OCI-M2 (cell line): ENCODE data around the gene NPHS1.
A peak's percentile ranks its signal among the peaks of the same experiment; 100 is the strongest.
"Not testable (repeated sequence)": the region's sequence is repeated elsewhere in the genome, so short reads cannot be mapped to it uniquely, and the experiment has no call there.

Experiments used
- DNase-seq: peaks from one replicate; lab custom pipeline; 2025; ENCODE audit not compliant: unreplicated experiment; lab: John Stamatoyannopoulos, UW

NPHS1 gene

DNA sequence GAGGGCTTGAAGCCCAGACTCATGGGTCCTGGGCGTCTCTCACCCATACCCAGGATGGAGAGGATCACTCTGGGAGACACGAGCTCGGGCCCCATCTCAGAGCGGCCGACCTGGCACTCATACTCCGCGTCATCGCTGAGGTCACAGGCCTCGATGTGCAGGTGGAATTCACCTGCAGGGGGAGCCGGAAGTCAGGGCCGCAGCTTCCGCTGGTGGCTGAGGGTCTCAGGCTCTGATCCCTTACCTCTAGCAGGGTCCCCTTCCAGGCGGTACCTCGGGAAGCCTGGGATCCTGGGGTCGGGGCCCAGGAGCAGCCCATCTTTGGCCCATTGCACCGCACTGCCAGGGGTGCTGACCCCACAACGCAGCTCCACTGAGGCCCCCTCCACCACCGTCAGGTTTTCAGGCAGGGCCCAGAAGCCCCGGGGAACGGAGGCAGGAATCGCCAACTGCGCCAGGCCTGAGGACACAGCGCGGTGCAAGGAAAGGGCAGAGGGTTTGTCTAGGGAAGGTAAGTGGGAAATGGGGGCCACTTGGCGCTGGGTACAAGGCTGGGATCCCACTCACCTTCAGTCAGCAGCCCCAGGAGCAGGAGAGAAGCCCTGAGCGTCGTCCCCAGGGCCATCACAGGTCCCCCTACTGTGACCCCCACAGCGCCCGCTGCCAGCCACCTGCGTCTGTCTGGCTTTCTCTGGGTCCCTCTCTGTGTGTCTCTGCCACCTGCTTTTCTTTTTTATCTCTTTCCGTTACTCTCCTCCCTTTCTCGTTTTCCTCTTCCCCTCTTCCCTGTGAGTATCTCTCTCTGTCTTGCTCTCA, 883 bp downstream of the NPHS1 start:
- no peak for DNase-seq

- no peak for DNase-seq
These were observed 3.3 kb downstream of the NPHS1 start for GRCh38 chr19:35848919-35849505.

GRCh38 chr19:35848486-35848885, 3.8 kb downstream of the NPHS1 start:
- DNase-seq, result no peak

- DNase-seq, result no peak
These were observed 4.4 kb downstream of the NPHS1 start for GRCh38 chr19:35847911-35848310.

GRCh38 chr19:35846038-35846668, 6.2 kb downstream of the NPHS1 start:
- no peak for DNase-seq

- DNase-seq, result no peak
These were observed 6.9 kb downstream of the NPHS1 start for GRCh38 chr19:35845215-35846037.

- DNase-seq, result no peak
These were observed 7.7 kb downstream of the NPHS1 start for GRCh38 chr19:35844482-35845214.

GRCh38 chr19:35843676-35844481, 8.4 kb downstream of the NPHS1 start:
- DNase-seq, result no peak

DNA sequence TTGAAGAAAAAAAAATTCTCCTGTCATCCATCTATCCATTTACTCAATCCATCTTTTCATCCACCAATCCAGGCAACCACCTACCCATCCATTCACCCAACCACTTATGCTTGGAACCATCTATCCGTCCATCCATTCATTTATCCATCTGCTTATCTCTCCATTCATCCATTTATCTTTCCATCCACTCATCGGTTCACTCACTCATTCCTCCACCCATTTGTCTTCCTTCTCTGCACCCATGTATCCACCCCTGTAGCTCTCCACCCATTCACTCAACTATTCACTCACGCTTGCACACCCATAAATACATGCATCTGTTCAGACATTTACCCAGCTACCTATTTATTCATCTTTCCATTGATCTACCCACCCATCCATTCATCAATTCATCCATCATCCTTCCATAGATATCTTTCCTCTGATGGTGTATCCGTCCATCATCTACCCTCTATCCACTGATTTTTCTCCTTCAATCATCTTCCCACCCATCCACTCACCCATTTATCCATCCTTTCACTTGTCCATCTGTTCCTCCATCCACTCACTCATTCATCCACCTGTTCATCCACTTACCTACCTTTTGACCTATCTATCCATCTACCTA, 9.5 kb downstream of the NPHS1 start:
- no peak for DNase-seq

DNA sequence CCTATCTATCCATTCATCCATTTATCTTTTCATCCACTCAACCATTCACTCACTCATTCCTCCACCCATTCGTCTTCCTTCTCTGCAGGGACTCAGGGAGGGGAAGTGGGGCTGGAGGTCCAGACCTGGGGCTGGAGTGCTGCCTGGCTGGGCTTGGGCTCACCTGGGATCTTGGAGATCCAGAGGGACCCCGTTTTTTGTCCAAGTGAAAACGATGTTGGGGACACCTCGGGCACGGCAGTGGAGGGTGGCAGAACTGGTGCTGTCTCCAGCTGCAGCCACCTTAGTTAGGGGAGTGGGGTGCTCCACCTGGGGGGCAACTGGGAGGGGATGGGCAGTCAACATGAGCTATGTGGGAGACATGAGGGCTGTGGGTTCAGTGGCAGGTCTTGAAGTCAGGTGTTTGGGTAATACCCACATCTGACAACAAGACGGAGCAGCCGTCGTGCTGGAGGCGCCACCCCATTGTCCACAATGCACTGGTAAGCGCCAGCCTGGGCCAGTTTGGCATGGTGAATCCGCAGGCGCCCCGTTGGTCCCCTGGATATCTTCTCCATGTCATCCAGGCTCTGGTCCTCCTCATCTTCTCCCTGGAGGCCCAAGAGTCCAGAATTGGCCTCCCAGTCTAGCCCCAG, 10.2 kb downstream of the NPHS1 start:
- DNase-seq, result no peak

DNA sequence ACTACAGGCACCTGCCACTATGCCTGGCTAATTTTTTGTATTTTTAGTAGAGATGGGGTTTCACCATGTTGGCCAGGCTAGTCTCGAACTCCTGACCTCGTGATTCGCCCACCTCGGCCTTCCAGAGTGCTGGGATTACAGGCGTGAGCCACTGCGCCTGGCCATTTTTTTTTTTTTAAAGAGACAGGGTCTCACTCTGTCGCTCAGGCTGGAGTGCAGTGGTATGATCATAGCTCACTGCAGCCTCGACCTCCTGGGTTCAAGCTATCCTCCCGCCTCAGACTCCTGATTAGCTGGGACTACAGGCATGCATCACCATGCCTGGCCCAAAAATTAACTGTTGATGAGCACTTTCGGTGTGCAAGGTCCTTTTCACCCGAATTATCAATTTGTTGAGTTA, 16.2 kb downstream of the NPHS1 start:
- DNase-seq, result not testable (repeated sequence)

DNA sequence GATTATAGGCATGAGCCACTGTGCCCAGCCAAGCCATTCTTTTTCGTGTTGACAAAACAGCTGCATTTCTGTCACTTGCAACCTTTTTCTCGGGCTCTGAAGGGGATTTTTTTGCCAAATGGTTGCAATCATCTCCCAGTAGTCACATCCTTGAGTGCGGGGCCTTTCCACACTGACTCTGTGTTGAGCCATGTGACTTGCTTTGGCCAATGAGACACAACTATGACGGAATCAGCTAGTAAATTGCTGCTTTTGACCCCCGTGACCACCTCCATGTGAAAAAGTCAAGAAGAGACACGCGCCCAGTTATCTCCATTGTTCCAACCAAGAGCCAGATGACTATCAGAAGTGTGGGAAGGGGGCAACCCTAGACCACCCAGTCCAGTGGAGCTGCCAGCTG, 18.3 kb downstream of the NPHS1 start:
- DNase-seq, result no peak

GRCh38 chr19:35832054-35832453, 20.2 kb downstream of the NPHS1 start:
- DNase-seq, result no peak

GRCh38 chr19:35830986-35831385, 21.3 kb downstream of the NPHS1 start:
- DNase-seq, result no peak

- DNase-seq, result peak; percentile 95
These were observed 23.5 kb downstream of the NPHS1 start for GRCh38 chr19:35828692-35829301.

DNA sequence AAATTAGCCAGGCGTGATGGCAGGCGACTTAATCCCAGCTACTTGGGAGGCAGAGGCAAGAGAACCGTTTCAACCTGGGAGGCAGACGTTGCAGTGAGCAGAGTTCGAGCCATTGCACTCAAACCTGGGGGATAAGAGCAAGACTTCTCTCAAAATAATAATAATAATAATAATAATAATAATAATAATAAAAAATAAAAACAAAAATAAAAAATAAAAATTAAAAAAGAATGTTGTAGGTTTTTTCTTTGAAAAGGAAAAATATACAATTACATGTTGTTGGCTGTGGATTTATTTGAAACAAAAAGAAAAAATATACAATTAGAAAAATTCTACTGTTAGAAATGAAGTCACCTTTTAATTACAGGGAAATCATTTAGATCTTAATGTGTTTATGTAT, 28.2 kb downstream of the NPHS1 start:
- no peak for DNase-seq

- DNase-seq, result peak; percentile 89
These were observed 29.7 kb downstream of the NPHS1 start for GRCh38 chr19:35822579-35822978.

DNA sequence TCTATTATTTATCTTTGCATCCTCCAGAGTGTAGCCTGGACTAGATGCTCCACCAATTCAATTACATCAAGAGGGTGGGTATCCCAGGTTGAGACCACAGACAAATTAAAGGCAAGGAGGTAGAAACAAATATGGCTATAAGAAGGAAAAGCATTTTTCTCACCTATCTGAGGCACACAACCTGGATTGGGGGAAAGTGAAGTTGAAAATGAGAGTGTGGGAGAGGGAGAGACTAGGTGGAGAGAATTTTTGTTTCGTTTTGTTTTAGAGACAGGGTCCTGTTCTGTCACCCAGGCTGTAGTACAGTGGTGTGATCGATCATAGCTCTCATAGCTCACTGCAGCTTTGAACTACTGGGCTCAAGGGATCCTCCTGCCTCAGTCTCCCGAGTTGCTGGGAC, 33.9 kb downstream of the NPHS1 start:
- DNase-seq, result no peak

DNA sequence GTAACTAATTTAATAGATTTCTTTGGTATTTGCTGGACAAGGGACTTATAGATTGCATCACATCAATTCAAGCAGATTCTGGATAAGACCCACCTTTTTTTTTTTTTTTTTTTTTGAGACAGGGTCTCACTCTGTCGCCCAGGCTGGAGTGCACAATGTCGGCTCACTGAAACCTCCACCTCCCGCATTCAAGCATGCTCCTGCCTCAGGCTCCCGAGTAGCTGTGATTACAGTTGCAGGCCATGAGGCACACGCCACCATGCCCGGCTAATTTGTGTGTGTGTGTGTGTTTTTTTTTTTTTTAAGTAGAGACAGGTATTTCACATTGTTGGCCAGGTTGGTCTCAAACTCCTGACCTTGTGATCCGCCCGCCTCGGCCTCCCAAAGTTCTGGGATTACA, 35.5 kb downstream of the NPHS1 start:
- DNase-seq, result no peak
